ENCODE data around the gene PGM2L1. TPM values are rescaled to one million over a fixed set of nuclear protein-coding genes. Genes with fewer than 3 reads are reported as not detected.
A peak's percentile ranks its signal among the peaks of the same experiment; 100 is the strongest.
"Not testable (repeated sequence)": the region's sequence is repeated elsewhere in the genome, so short reads cannot be mapped to it uniquely, and the experiment has no call there.

Gene PGM2L1
- total RNA-seq, result 18.3 TPM

DNA sequence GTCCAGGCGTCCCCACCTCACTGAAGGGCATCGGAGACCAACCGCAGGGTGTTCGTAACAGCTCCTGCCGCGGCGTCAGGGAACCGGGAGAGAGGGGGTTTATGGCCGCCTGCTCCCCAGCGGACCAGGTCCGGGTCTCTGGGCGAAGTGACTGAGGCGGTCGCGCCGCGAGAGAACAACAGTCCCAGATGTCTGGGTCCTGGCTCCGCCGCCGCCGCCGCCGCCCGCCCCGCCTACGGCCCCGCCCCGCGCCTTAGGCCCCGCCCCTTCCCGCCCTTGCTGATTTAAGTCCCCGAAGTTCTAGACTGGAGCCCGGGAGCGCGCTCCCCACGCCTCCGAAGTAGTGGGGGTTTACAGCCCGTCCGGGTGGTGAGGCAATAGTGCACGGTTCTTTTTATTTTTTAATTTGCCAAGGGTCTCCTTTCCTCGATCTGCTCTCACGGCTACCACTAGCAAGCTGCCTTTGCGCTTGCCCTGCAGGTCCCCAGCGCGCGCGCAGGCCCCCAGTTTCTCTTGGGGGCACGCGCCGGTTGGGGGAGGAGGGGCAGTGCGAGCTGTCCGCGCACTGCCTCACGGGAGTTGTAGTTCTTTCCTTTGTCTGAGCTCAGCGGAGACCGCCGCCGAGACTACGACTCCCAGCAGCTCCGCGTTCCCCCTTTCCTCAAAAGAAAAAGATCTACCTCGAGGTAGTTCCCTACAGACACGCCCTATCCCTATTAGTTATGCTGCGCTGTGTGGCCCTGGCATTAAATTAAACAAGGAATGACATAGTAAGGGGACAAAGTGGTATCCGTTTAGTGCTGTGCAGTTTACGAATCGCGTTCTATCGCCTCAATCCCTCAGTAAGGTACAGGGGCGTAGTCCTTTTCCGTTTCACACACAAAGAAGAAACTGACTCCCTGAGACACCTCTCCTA lies at the start of gene PGM2L1:
Gene PGM2L1, minus strand, starts transcription at position 190 of the 916 bp plus-strand sequence. CDS start 272 bp downstream, outside the sequence.
- DNase-seq (ENCODE audit: low read depth in 2 of 3, low spot score in 2 of 3), result peak; percentile 96

DNA sequence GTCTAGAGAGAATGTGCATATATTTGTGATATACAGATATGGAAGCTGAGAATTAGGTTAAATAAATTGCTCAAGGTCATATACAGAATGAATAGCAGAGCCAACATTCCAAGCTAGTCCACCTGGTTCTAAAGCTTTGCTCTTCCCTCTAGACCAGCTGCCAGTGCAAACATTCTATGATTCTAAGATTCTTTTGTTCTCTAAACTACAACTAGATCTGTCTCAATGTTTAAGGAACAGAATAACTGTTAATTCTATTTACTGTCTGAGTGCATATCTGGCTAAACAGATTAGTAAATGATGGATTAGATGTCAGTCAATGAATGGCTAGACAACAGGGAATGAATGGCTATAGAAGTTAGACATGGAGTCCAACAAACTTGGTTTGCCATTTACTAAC lies 49.5 kb upstream of the PGM2L1 start:
- DNase-seq (ENCODE audit: low read depth in 2 of 3, low spot score in 2 of 3), result no peak

DNA sequence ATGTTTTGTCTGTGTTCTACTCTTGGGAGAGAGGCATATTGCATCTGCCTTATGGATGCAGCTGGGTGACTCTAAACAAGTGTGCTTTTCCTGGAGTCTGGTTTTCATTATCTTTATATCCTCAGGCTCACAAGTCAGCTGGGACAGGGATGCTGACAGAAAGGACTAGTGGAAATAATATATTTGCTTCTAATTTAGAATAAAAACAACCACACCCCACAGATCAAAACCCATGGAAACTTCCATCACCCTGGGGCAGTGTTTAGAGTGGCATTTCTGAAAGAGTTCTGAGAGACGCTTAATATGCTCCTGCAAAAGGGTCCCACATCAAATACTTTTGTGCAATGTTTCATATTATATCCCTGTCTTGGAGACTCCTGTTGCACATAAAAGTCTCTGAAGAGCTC lies 48.3 kb upstream of the PGM2L1 start:
- DNase-seq (ENCODE audit: low read depth in 2 of 3, low spot score in 2 of 3), result no peak

DNA sequence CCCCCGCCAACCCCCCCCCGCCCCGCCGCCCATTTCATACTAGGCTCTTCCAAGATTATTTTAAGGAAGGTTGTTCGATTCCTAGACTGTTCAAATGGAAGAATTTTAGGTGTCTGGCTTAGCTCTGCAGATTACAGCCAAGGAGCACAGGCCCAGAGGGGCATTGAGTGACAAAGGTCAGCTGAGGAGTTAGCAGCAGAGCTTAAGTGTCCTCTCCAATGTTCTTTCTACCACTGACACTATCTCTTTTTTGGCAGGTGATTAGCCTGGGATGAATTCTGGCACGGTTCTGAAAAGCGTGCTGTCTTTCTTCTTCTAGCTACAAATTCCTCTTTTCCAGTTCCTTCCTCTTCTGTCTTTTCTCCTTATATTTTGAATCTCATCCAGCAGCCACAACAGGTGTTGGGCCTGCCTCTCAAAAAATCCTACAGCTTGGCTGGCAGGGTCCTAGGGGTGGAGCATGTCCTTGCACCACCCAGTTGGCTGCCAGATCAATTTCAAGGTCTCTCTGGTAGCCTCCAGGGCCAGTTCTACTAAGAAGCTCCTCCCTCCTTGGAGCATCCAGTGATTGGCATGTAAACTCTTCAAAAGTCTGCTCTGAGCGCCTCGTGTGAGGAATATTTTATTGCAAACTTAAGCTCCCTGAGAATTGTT lies 46.1 kb upstream of the PGM2L1 start:
- DNase-seq (ENCODE audit: low read depth in 2 of 3, low spot score in 2 of 3), result no peak

DNA sequence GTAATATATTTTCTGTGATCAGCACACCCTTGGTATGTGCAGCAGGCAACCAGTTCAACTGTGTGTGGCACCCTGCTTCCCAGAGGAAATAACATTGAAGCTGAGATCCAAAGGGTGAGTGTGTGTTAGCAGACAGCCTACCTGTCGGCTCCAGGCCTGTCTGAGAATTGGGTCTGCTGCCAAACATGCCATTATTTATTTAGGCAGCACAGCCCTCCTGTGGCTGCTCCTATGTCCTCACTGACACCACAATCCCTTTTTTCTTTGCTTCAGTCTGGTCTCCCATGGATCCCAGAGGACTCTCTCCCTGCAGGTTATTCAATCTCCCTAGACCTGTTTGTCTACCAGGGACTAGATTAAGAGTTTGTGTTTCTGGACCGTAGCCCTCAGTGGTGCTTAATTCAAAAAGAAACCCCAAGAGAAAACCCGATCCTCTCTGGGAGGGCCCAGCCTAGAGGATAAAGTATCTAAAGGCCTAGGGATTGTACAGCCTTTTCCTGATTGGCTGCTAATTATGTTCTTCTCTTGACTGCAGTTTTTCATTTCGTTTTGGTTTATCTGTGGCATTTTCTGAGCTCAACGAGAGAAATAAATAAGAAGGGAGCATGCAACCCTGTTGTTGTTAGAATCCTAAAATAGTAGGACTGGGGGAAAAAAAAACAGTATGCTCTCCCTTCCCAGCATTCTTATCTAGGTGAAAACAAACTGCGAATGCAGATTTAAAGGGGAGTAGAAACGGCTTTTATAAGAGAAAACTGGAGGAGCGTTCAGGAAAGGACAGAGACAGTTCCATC lies 45.0 kb upstream of the PGM2L1 start:
- DNase-seq (ENCODE audit: low read depth in 2 of 3, low spot score in 2 of 3), result no peak

DNA sequence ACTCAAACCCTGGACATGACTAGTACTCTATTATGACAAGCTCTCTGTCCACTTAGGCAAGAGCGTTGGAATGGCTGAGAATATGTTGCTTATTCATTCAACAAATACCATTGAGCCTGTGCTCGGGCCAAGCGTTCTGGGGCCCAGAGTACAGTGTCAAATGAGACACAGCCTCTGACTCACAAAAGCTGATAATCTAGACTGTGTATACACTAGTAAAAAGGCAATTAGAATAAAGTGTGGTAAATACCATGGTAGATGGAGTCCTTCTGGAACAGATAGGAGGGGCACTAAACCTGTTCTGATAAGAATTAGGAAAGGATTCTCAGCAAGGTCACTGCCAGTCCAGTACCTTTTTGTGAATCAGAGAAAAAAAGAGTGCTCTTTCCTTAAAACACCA lies 44.4 kb upstream of the PGM2L1 start:
- no peak for DNase-seq (ENCODE audit: low read depth in 2 of 3, low spot score in 2 of 3)

DNA sequence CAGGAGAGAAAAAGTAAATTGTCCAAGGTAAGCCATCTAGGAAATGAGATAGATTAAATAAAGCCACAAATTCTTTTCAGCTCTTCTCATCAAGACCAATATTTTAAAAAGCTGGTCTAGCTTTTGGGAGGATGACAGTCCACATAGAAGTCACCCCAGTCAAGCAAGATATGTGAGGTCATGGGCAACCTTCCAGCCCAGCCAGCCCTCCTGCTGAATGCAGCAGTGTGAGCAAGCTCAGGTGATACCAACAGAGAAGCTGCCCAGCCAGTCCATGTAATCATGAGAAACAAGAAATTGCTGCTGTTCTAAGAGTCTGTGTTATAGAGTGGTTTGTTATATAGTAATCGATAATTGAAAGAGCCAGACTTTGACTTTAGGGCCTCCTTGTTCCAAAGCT lies 40.4 kb upstream of the PGM2L1 start:
- no peak for DNase-seq (ENCODE audit: low read depth in 2 of 3, low spot score in 2 of 3)

DNA sequence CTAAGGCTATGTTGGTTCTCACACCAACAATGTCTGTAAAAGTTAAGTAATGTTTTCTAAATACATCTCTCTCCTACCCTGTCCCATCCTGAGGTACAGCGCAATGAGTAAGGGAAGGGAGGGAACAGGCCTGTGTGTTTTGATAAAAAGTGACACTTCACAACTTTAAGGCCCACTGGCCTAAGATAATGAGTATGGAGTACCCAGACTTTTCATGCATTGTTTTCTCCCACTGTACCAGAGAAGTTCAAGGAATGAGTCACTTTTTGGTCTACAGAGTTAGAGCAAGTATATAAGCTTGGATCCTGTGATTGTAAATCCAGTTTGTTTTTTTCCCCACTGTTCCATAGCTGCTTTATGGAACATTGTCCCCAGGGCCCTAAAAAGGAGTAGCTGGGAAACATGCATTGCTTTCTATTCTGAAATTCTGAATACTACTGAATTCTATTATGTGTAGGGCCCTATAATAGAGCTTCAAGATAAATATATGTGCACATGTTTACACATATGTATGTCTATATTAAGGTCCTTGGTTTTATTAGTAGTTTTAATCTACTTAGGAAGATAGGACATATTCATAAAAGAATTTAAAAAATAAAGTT lies 39.3 kb upstream of the PGM2L1 start:
- no peak for DNase-seq (ENCODE audit: low read depth in 2 of 3, low spot score in 2 of 3)

DNA sequence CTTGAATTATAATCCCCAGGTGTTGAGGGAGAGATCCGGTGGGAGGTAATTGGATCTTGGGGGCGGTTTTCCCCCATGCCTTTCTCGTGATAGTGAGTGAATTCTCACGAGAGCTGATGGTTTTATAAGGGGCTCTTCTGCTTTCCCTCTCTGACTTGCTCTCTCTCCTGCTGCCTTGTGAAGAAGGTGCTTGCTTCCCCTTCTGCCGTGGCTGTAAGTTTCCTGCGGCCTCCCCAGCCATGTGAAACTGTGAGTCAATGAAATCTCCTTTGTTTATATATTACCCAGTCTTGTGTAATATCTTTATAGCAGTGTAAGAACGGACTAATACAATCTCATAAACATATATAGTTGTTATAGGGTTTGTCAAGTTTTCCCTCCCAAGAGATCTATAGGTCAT lies 36.3 kb upstream of the PGM2L1 start:
- peak in 2 of 3 donors; percentile 19 to 36 for DNase-seq (ENCODE audit: low read depth in 2 of 3, low spot score in 2 of 3)

DNA sequence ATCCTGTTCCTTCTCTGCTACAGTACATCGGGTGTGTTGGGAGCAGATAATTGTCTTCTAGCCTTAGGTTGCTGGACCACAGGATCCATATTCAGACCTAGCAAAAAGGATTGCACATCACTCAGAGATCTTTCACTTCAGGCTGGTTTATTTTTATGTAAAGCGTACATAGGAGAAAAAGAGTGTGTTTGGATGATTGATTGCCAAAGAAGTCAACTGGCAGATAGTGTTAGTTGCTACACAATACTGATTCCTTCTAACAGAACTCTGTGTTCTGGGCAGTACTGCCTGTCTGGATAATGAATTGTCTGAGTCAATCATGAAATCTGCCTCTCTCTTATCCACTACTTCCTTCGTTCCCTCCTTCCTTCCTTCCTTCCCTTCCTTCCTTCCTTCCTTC lies 31.0 kb upstream of the PGM2L1 start:
- DNase-seq (ENCODE audit: low read depth in 2 of 3, low spot score in 2 of 3), result no peak

DNA sequence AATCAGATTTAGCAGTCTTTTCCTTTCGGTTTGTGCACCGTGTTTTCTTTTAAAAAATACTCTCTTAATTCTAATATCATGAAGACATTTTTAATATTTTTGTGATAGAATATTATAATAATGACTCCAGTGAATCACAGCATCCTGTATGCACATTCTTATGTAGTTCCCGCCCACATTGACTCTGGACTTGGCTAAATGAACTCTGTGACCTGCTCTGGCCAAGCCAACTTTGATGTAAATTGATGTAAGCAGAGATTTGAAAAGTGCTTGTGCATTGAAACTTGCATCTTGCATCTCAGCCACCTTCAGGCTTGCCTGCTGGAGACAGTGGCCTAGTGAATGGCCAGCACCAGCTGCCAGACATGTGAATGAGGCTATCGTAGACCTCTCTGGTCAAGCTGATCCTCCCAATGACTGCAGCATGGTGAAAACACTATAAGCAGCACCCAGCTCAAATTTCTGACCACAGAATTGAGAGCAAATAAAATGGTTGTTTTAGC lies 29.2 kb upstream of the PGM2L1 start:
- DNase-seq (ENCODE audit: low read depth in 2 of 3, low spot score in 2 of 3), result no peak

DNA sequence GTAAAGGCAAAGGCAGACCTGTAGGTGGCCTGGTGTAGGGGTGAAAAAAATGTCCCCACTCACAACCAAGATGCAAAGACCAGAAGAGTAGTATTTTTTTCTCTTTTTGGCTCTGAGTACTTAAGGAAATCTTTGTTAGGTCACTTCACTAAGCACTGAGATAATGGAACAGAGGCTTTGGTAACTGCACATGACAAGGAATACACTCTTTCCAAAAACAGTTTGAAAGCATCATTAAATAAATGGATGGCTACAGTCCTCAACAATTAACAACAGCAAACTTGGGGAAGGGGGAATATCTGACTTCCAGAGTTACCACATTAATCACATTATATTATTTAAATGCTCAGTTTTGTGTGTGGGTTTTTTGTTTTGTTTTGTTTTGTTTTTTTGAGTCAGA lies 26.9 kb upstream of the PGM2L1 start:
- DNase-seq (ENCODE audit: low read depth in 2 of 3, low spot score in 2 of 3), result peak in 1 of 3 donors; percentile 10

DNA sequence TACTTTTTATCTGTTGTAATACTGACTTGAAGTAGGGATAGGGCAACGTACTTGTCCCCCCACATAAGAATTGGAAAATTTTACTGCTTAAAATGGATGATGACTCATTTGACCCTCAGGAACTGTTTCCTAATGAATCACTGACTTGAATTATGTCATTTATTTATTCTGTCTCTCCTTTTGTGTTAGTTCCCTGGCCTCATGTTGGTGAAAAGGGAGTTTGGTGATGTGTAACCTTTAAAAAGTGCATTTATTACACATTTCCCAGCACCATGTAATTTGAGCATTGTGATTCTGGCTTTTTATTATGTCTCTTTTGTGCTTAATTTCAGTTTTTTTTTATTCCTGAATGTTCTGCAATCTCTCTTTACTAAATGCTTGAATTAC lies 20.3 kb upstream of the PGM2L1 start:
- DNase-seq (ENCODE audit: low read depth in 2 of 3, low spot score in 2 of 3), result no peak

DNA sequence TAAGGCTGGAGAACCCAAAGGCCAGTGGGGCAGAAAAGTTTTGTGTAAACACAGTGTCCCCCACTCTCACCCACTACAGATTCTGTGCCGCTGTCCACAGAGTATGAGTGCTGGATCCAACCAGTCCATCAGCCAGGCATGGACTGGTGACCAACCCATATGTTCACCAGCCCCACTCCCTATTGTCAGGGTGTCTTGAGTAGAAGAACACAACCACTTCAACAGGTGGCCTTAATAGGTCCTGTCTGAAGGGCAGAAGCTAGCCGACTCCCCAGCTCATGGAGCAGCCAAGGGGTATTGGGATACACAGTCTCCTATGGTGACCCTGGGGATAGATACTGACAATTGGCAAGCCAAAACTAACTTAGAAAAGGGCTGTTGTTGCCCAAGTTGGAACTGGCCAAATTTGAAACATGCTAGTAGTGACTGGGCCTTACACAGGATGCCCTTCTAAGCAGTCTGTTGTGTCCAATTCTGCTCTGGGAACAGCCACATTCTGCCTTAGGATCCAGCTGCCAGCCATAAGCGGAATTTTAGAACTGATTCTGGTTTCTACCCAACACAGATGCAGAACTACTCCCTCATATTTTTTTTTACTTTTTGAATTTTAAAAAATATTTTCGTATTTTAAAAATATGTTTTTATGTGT lies 19.8 kb upstream of the PGM2L1 start:
- DNase-seq (ENCODE audit: low read depth in 2 of 3, low spot score in 2 of 3), result peak in 1 of 3 donors; percentile 10

DNA sequence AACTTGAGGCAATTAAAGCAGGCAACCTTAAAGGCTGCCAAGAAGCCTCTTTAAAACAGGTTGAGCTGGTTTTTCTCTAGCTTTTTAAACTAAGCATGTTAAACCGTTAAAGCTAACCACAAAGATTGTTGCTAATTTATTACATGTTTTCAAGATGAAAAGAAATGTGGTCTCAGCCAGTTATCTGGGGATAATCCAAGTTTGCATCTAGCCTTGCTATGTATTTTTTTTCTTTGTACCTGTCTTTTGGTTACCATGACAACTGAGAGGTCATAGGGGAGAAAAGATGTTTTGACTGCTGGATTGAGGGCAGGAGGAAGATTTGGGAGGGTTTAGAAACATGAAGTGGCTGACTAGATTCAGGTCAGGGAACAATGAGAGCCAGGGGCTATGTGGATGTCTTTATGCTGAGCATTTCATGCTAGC lies 19.2 kb upstream of the PGM2L1 start:
- peak in 2 of 3 donors; percentile 13 to 70 for DNase-seq (ENCODE audit: low read depth in 2 of 3, low spot score in 2 of 3)

DNA sequence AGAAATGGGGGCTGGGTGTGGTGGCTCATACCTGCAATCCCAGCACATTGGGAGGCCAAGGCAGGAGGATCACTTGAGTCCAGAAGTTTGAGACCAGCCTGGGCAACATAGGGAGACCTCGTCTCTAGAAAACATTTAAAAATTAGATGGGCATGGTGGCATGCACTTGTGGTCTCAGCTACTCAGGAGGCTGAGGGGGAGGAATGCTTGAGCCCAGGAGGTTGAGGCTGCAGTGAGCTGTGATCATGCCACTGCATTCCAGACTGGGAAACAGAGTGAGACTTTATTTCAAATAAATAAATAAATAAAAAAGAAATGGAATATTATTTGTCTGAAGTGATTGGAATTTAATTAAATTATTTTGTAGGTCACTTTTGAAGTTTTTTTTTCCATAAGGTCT lies 18.7 kb upstream of the PGM2L1 start:
- DNase-seq (ENCODE audit: low read depth in 2 of 3, low spot score in 2 of 3), result not testable (repeated sequence)

DNA sequence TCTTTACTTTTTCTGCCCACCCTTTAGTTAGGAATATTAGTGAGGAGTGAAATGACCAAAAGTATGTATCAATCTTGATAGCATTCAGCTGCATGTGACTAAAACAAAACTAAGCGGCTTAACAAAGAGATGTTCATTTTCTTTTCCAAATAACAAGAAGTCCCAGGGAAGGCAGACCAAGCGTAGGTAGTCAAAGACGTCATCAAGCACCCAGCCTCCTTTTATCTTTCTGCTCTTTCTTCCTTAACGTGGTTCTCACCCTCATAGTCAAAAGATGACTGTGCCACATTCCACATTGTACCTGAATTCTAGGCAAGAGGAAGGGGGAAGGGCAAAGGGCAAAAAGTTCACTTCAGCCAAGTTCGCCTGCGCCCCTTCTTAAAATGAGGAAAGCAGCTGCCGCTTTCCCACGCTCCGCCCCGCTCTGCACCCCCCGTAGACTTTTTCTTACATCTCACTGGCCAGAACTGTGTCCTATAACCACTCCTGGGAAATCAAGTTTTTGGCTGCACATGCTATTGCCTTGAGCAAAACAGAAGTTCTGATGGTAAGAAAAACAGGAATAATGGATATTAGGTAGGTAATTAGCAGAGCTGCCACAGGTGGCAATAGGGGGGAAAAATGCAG lies 14.6 kb upstream of the PGM2L1 start:
- no peak for DNase-seq (ENCODE audit: low read depth in 2 of 3, low spot score in 2 of 3)

DNA sequence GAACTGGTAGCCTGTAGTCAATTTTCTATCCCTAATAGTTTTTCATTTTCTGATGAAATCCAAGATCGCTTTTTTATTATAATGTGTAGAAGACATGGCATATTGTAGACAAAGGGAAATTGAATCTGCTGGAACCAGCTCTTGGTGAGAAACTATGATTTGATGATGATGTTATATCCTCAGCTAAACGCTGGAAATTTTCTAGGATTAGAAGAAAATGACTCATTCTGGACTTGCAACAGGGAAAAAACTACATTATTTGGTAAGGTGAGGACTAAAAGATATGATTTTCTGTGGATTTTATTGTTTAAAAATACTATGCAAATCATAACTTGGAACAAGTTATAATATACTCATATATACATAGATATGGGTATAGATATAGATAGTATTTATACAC lies 14.1 kb upstream of the PGM2L1 start:
- DNase-seq (ENCODE audit: low read depth in 2 of 3, low spot score in 2 of 3), result no peak

DNA sequence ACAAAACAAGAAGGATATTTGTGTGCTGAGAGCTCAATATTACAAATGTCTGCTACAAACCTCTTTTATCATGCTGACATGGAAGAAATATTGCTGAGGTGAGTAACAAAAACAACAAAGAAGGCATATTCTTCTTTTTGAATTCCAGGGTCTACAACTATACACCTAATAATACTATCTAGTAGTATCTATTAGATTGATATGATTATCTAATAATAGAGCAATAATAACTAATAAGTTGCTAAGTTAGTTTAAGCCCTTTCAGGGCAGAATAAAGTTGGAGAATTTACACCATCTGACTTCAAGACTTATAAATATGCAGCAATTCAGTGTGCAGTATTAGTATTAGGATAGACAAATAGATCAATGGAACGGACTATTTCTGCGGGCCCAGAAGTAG lies 11.4 kb upstream of the PGM2L1 start:
- no peak for DNase-seq (ENCODE audit: low read depth in 2 of 3, low spot score in 2 of 3)
